T-helper 17 cell (primary cell): ENCODE results near the gene AIMP2. TPM values are rescaled to one million over a fixed set of nuclear protein-coding genes. Genes with fewer than 3 reads are reported as not detected.
"Not testable (repeated sequence)": the region's sequence is repeated elsewhere in the genome, so short reads cannot be mapped to it uniquely, and the experiment has no call there.

Experiments
- ATAC-seq: fragments of 150-1000 bp; cut with Tn5 transposase; 2 replicates; pipeline ENCODE4 v1.10.0; 2021; ENCODE audit warnings: mild to moderate bottlenecking, moderate library complexity
- DNase-seq, 3 donors: peaks; one replicate each; pipeline versions ENCODE4 v3.0.0 to v3.0.0-alpha.2; 2020 to 2021
- H3K9me3 ChIP-seq: one replicate; pipeline ENCODE4 v1.7.0; 2013; ENCODE audit warnings: low read length, mild to moderate bottlenecking; ENCODE audit not compliant: control insufficient read depth, poor library complexity, severe bottlenecking
- H3K27ac Mint-ChIP-seq: one replicate; pipeline ENCODE4 v1.8.0; 2022; ENCODE audit warnings: mild to moderate bottlenecking, moderate library complexity, mixed read lengths
- H3K27me3 Mint-ChIP-seq: one replicate; pipeline ENCODE4 v1.8.0; 2022; ENCODE audit warnings: mixed read lengths
- H3K36me3 Mint-ChIP-seq: one replicate; pipeline ENCODE4 v1.8.0; 2022; ENCODE audit warnings: low read depth, mixed read lengths
- H3K4me1 Mint-ChIP-seq: one replicate; pipeline ENCODE4 v1.8.0; 2022; ENCODE audit warnings: mild to moderate bottlenecking, mixed read lengths
- H3K4me3 Mint-ChIP-seq: one replicate; pipeline ENCODE4 v1.8.0; 2022; ENCODE audit warnings: mild to moderate bottlenecking, moderate library complexity, mixed read lengths
- total RNA-seq, 4 donors: library from RNA in 2 of 4; stranded (reverse) in 2 of 4; gene quantifications; one replicate each; pipeline ENCODE4 v1.2.3 and lab custom pipeline; 2022 to 2026

Gene AIMP2
- total RNA-seq (1 to 10 TPM; 7.2 to 8.1 TPM), total RNA-seq (lab: John Stamatoyannopoulos, UW) (6.5 to 16.5 reads per million in 2 donors)

GRCh38 chr7:6008668-6009611, at the start of gene AIMP2, which contains the start of gene PMS2:
Gene AIMP2 (plus strand): TSS chr7:6009272. CDS start chr7:6009364, 92 bp downstream.
Gene PMS2 (minus strand): TSS chr7:6009049. CDS start chr7:6009019, 30 bp downstream.
- DNase-seq (peak; percentile 85 to 93 (median 89)), ATAC-seq (peak; percentile 90)
- Mint-ChIP-seq H3K27me3 (no peaks in the 10 kb centered on the region), H3K27ac (peak within 1 kb of the TSS; percentile 90), H3K4me3 (peak within 1 kb of the TSS; percentile 95), H3K4me1 (peaks cover 27% of the 10 kb centered on the region), H3K36me3 (no peaks in the 10 kb centered on the region)
- no peaks in the 10 kb centered on the region for H3K9me3 ChIP-seq

- H3K27me3 Mint-ChIP-seq, H3K27ac Mint-ChIP-seq, H3K4me1 Mint-ChIP-seq, DNase-seq, H3K4me3 Mint-ChIP-seq, ATAC-seq, H3K36me3 Mint-ChIP-seq, H3K9me3 ChIP-seq: not testable (repeated sequence)
These were observed 45.9 kb upstream of the AIMP2 start for GRCh38 chr7:5963205-5963604.

- not testable (repeated sequence) for H3K4me1 Mint-ChIP-seq, H3K27me3 Mint-ChIP-seq, DNase-seq, H3K9me3 ChIP-seq, H3K4me3 Mint-ChIP-seq, ATAC-seq, H3K27ac Mint-ChIP-seq, H3K36me3 Mint-ChIP-seq
These were observed 45.3 kb upstream of the AIMP2 start for GRCh38 chr7:5963810-5964209.

- not testable (repeated sequence) for ATAC-seq, H3K27me3 Mint-ChIP-seq, H3K9me3 ChIP-seq, H3K36me3 Mint-ChIP-seq, H3K27ac Mint-ChIP-seq, H3K4me3 Mint-ChIP-seq, H3K4me1 Mint-ChIP-seq, DNase-seq
These were observed 38.6 kb upstream of the AIMP2 start, which contains the start of gene RSPH10B for GRCh38 chr7:5970347-5970911. Gene RSPH10B (minus strand): TSS chr7:5970689. CDS start chr7:5967116, 3,573 bp downstream.

- not testable (repeated sequence) for H3K4me1 Mint-ChIP-seq, H3K27me3 Mint-ChIP-seq, H3K27ac Mint-ChIP-seq, DNase-seq, ATAC-seq, H3K4me3 Mint-ChIP-seq, H3K9me3 ChIP-seq, H3K36me3 Mint-ChIP-seq
These were observed 35.5 kb upstream of the AIMP2 start for GRCh38 chr7:5973580-5973979.

- H3K9me3 ChIP-seq, H3K27ac Mint-ChIP-seq, DNase-seq, H3K4me3 Mint-ChIP-seq, H3K27me3 Mint-ChIP-seq, ATAC-seq, H3K4me1 Mint-ChIP-seq, H3K36me3 Mint-ChIP-seq: not testable (repeated sequence)
These were observed 29.3 kb upstream of the AIMP2 start for GRCh38 chr7:5979680-5980314.

- H3K36me3 Mint-ChIP-seq, DNase-seq, H3K27ac Mint-ChIP-seq, ATAC-seq, H3K9me3 ChIP-seq, H3K4me1 Mint-ChIP-seq, H3K4me3 Mint-ChIP-seq, H3K27me3 Mint-ChIP-seq: not testable (repeated sequence)
These were observed 22.0 kb upstream of the AIMP2 start for GRCh38 chr7:5987061-5987460.

- no peak overlapping the region for H3K27ac Mint-ChIP-seq
- H3K36me3 Mint-ChIP-seq = peaks cover 2% of the 10 kb centered on the region
- peaks cover 3% of the 10 kb centered on the region for H3K4me1 Mint-ChIP-seq
- H3K27me3 Mint-ChIP-seq = no peaks in the 10 kb centered on the region
- ATAC-seq = peak; percentile 67
- no peak overlapping the region for H3K4me3 Mint-ChIP-seq
- peak in 1 of 3 donors; percentile 41 for DNase-seq
- no peaks in the 10 kb centered on the region for H3K9me3 ChIP-seq
These were observed 11.8 kb upstream of the AIMP2 start for GRCh38 chr7:5997210-5997808.

GRCh38 chr7:6007386-6007785, 1.7 kb upstream of the AIMP2 start:
- DNase-seq = no peak
- H3K27me3 Mint-ChIP-seq = no peaks in the 10 kb centered on the region
- no peaks in the 10 kb centered on the region for H3K9me3 ChIP-seq
- H3K27ac Mint-ChIP-seq = peak overlapping the region; percentile 60
- peaks cover 21% of the 10 kb centered on the region for H3K4me1 Mint-ChIP-seq
- no peak for ATAC-seq
- no peaks in the 10 kb centered on the region for H3K36me3 Mint-ChIP-seq
- peak overlapping the region; percentile 41 for H3K4me3 Mint-ChIP-seq

GRCh38 chr7:6007835-6008590, 1.1 kb upstream of the AIMP2 start:
- Mint-ChIP-seq H3K27ac (peak overlapping the region; percentile 60), H3K4me1 (peaks cover 25% of the 10 kb centered on the region), H3K4me3 (peak overlapping the region; percentile 95)
- not testable (repeated sequence) for DNase-seq, H3K27me3 Mint-ChIP-seq, H3K9me3 ChIP-seq, ATAC-seq, H3K36me3 Mint-ChIP-seq

- Mint-ChIP-seq H3K4me1 (peaks cover 27% of the 10 kb centered on the region), H3K27ac (peak overlapping the region; percentile 90), H3K4me3 (peak overlapping the region; percentile 49)
- not testable (repeated sequence) for ATAC-seq, H3K9me3 ChIP-seq, H3K27me3 Mint-ChIP-seq, H3K36me3 Mint-ChIP-seq, DNase-seq
These were observed 1.3 kb downstream of the AIMP2 start for GRCh38 chr7:6010370-6010769.

GRCh38 chr7:6011541-6011940, 2.5 kb downstream of the AIMP2 start:
- no peaks in the 10 kb centered on the region for H3K9me3 ChIP-seq
- ATAC-seq (no peak), DNase-seq (no peak)
- no peaks in the 10 kb centered on the region for H3K36me3 Mint-ChIP-seq
- H3K4me3 Mint-ChIP-seq = peak overlapping the region; percentile 63
- H3K4me1 Mint-ChIP-seq = peaks cover 27% of the 10 kb centered on the region
- H3K27me3 Mint-ChIP-seq = no peaks in the 10 kb centered on the region
- peak overlapping the region; percentile 39 for H3K27ac Mint-ChIP-seq
